CD14-positive monocyte (primary cell): ENCODE results near the gene PDLIM7. TPM values are rescaled to one million over a fixed set of nuclear protein-coding genes. Genes with fewer than 3 reads are reported as not detected.

Experiments
- DNase-seq, 3 donors: peaks; one replicate each; pipeline ENCODE4 v3.0.0-alpha.2; 2011 to 2022
- H2AFZ ChIP-seq: 2 replicates; pipeline ENCODE4 v1.6.0; 2012; ENCODE audit warnings: mild to moderate bottlenecking, low read depth, low read length, inconsistent platforms; ENCODE audit not compliant: insufficient read depth, poor library complexity, severe bottlenecking
- H3K27ac ChIP-seq, 2 donors: 1 replicate in 1 of 2; 2 replicates in 1 of 2; pipeline ENCODE4 v1.5.1; 2012 to 2013; ENCODE audit warnings: low read length in 2 of 2, control low read depth in 1 of 2, inconsistent platforms in 1 of 2, low read depth in 1 of 2, mild to moderate bottlenecking in 1 of 2
- H3K27me3 ChIP-seq, 2 donors: one replicate each; pipeline versions ENCODE4 v1.6.0 to v1.6.1; 2011 to 2013; ENCODE audit warnings: low read length in 2 of 2; ENCODE audit not compliant: control insufficient read depth in 2 of 2, insufficient read depth in 2 of 2
- H3K36me3 ChIP-seq, 2 donors: replicated peaks in 1 of 2; 1 replicate in 1 of 2; 2 replicates in 1 of 2; pipeline versions ENCODE4 v1.5.1 to v1.6.1; 2012 to 2013; ENCODE audit warnings: low read length in 2 of 2, control low read depth in 1 of 2, inconsistent platforms in 1 of 2, mild to moderate bottlenecking in 1 of 2; ENCODE audit not compliant: insufficient read depth in 2 of 2, control insufficient read depth in 1 of 2
- H3K4me1 ChIP-seq, 2 donors: 1 replicate in 1 of 2; 2 replicates in 1 of 2; pipeline versions ENCODE4 v1.5.1 to v1.6.1; 2012 to 2013; ENCODE audit warnings: low read length in 2 of 2, control low read depth in 1 of 2, inconsistent platforms in 1 of 2, mild to moderate bottlenecking in 1 of 2, moderate library complexity in 1 of 2; ENCODE audit not compliant: insufficient read depth in 2 of 2, control insufficient read depth in 1 of 2
- H3K4me2 ChIP-seq: replicated peaks from 2 replicates; pipeline ENCODE3; 2012; ENCODE audit warnings: low read length, moderate library complexity, mild to moderate bottlenecking; ENCODE audit not compliant: poor library complexity, severe bottlenecking; ENCODE audit errors: extremely low read depth
- H3K4me3 ChIP-seq, 3 experiments: fragments of 200-600 bp in 1 of 3; sonication (generic) in 1 of 3; replicated peaks in 1 of 3; 1 replicate in 2 of 3; 2 replicates in 1 of 3; pipeline ENCODE4 v1.5.1; 2011 to 2013; ENCODE audit warnings: low read length in 3 of 3, mild to moderate bottlenecking in 3 of 3, control low read depth in 2 of 3, low read depth in 2 of 3, inconsistent platforms in 1 of 3, moderate library complexity in 1 of 3
- H3K79me2 ChIP-seq: 2 replicates; pipeline ENCODE4 v1.6.0; 2012; ENCODE audit warnings: mild to moderate bottlenecking, control low read depth, inconsistent platforms, low read length, moderate library complexity; ENCODE audit not compliant: insufficient read depth
- H3K9ac ChIP-seq: 2 replicates; pipeline ENCODE4 v1.6.0; 2017; ENCODE audit warnings: low read length, mild to moderate bottlenecking; ENCODE audit not compliant: insufficient read depth, poor library complexity, severe bottlenecking
- H3K9me3 ChIP-seq, 2 donors: replicated peaks in 1 of 2; 1 replicate in 1 of 2; 2 replicates in 1 of 2; pipeline versions ENCODE4 v1.5.1 to v1.6.1; 2012 to 2013; ENCODE audit warnings: low read length in 2 of 2, control low read depth in 1 of 2; ENCODE audit not compliant: control insufficient read depth in 1 of 2, insufficient read depth in 1 of 2
- H4K20me1 ChIP-seq: 2 replicates; pipeline ENCODE4 v1.6.0; 2012; ENCODE audit warnings: mild to moderate bottlenecking, low read length, control low read depth, moderate library complexity; ENCODE audit not compliant: insufficient read depth
- H3K27ac Mint-ChIP-seq, 7 donors: one replicate each; pipeline ENCODE4 v1.8.0; 2020; ENCODE audit warnings: mild to moderate bottlenecking in 7 of 7, mixed read lengths in 7 of 7, moderate library complexity in 6 of 7, inconsistent platforms in 2 of 7
- H3K27me3 Mint-ChIP-seq, 3 donors: one replicate each; pipeline ENCODE4 v1.8.0; 2021 to 2022; ENCODE audit warnings: low read depth in 3 of 3, mild to moderate bottlenecking in 3 of 3, mixed read lengths in 3 of 3, moderate library complexity in 3 of 3, inconsistent platforms in 1 of 3
- H3K36me3 Mint-ChIP-seq, 2 donors: one replicate each; pipeline ENCODE4 v1.8.0; 2020; ENCODE audit warnings: mixed read lengths in 2 of 2, inconsistent platforms in 1 of 2, mild to moderate bottlenecking in 1 of 2
- H3K4me1 Mint-ChIP-seq: one replicate; pipeline ENCODE4 v1.8.0; 2020; ENCODE audit warnings: mild to moderate bottlenecking, mixed read lengths
- H3K4me3 Mint-ChIP-seq, 2 donors: one replicate each; pipeline ENCODE4 v1.8.0; 2020; ENCODE audit warnings: mild to moderate bottlenecking in 2 of 2, mixed read lengths in 2 of 2, moderate library complexity in 1 of 2
- H3K9me3 Mint-ChIP-seq, 7 donors: one replicate each; pipeline ENCODE4 v1.8.0; 2020 to 2022; ENCODE audit warnings: mixed read lengths in 7 of 7, mild to moderate bottlenecking in 6 of 7, moderate library complexity in 6 of 7, inconsistent platforms in 2 of 7
- WGBS: methylation state at CpG from one replicate; pipeline ENCODE4 v1.1.5; 2013; ENCODE audit warnings: missing lambda C conversion rate; ENCODE audit not compliant: insufficient coverage; 5-methylcytosine and 5-hydroxymethylcytosine counted together
- intact Hi-C, 2 donors: fragments of 100-400 bp; cut with micrococcal nuclease; formaldehyde crosslinking; loops; one replicate each; pipeline versions ENCODE4 v1.15.0 to v1.15.1; 2023
- polyA plus RNA-seq, 3 donors: library from polyadenylated mRNA; depleted of rRNA in 1 of 3; unstranded in 2 of 3; stranded (reverse) in 1 of 3; fragments of 300-500 nt in 2 of 3; fragments of >200 nt in 1 of 3; fragmentation: Illumina TruSeq in 2 of 3; gene quantifications; 1 replicate in 2 of 3; 2 replicates in 1 of 3; pipeline ENCODE4 v1.2.3, GENCODE V29; 2012 to 2021
- TF ChIP-seq, protein P1 (sequence below): fragments of 200-600 bp; IDR thresholded peaks from one replicate; pipeline ENCODE4 v1.8.0; 2022; ENCODE audit warnings: antibody characterized with exemption, mild to moderate bottlenecking

The PDLIM7 gene
- polyA plus RNA-seq, 3 donors: 21.6 to 126 (median 27.2) TPM

DNA sequence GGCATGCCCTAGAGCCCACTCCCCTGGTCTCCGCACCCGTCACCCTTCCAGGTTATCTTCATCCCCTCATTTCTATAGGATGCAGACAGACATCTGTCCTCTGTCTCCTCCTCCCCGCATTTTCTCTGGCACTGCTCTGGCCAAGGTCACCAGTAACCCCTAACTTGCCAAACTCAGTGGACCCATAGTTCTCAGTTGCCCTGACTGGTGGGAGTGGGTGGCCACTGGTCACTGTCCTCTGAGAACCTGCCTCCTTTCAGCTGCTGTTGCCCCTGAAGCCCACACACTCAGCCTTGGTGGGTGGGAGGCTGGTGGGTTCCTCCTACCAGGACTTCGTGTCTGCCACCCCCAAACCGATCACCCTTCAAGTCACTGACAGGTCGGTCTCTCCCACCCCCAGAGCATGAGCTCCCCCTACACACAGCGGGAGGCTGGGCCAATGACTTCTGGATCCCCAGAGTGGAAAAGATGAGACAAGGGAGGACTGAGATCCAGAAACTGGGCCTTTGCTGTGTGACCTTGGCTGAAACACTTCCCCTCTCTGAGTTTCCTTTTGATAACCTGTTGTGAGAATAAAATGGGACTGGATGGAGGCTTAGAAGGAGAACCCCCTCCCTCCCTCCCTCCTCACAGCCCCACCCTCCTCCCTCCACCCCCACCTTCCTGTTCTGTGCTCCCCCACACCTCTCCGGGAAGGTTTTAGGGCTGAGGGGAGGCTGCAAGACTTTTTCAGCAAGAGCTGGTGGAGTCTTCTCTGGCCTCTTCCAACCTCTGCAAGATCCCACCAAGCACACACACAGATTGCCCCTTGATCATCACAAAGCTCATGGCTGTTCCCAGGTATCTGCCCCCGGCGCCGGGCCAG lies 21.6 kb downstream of the PDLIM7 start:
- H3K4me1 Mint-ChIP-seq: peaks cover 75% of the 10 kb centered on the region
- Histone ChIP-seq H3K4me1 (peaks cover 53 to 77% of the 10 kb centered on the region in 2 donors), H3K4me3 (no peak overlapping the region), H3K79me2 (no peaks in the 10 kb centered on the region), H3K9ac (no peak overlapping the region), H3K36me3 (no peaks in the 10 kb centered on the region), H3K27me3 (peaks cover 18 to 42% of the 10 kb centered on the region in 2 donors), H2AFZ (no peak overlapping the region), H3K27ac (no peak overlapping the region), H4K20me1 (peaks cover 31% of the 10 kb centered on the region), H3K9me3 (peaks cover 0 to 11% of the 10 kb centered on the region in 2 donors), H3K4me2 (no peak overlapping the region)
- WGBS: 92% methylated on average over 2 of the region's 11 CpGs
- intact Hi-C loops: no loop called here
- H3K36me3 Mint-ChIP-seq: peaks cover 12 to 13% of the 10 kb centered on the region in 2 donors
- TF ChIP-seq, protein P1, sequence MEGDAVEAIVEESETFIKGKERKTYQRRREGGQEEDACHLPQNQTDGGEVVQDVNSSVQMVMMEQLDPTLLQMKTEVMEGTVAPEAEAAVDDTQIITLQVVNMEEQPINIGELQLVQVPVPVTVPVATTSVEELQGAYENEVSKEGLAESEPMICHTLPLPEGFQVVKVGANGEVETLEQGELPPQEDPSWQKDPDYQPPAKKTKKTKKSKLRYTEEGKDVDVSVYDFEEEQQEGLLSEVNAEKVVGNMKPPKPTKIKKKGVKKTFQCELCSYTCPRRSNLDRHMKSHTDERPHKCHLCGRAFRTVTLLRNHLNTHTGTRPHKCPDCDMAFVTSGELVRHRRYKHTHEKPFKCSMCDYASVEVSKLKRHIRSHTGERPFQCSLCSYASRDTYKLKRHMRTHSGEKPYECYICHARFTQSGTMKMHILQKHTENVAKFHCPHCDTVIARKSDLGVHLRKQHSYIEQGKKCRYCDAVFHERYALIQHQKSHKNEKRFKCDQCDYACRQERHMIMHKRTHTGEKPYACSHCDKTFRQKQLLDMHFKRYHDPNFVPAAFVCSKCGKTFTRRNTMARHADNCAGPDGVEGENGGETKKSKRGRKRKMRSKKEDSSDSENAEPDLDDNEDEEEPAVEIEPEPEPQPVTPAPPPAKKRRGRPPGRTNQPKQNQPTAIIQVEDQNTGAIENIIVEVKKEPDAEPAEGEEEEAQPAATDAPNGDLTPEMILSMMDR: no peak
- DNase-seq: no peak
- H3K27me3 Mint-ChIP-seq: peaks cover 43 to 59% (median 51%) of the 10 kb centered on the region in 3 donors
- peak overlapping the region in 1 of 2 donors; percentile 86 for H3K4me3 Mint-ChIP-seq
- peak overlapping the region in 1 of 7 donors; percentile 59 for H3K27ac Mint-ChIP-seq
- peaks cover 0 to 19% (median 4%) of the 10 kb centered on the region in 7 donors for H3K9me3 Mint-ChIP-seq

DNA sequence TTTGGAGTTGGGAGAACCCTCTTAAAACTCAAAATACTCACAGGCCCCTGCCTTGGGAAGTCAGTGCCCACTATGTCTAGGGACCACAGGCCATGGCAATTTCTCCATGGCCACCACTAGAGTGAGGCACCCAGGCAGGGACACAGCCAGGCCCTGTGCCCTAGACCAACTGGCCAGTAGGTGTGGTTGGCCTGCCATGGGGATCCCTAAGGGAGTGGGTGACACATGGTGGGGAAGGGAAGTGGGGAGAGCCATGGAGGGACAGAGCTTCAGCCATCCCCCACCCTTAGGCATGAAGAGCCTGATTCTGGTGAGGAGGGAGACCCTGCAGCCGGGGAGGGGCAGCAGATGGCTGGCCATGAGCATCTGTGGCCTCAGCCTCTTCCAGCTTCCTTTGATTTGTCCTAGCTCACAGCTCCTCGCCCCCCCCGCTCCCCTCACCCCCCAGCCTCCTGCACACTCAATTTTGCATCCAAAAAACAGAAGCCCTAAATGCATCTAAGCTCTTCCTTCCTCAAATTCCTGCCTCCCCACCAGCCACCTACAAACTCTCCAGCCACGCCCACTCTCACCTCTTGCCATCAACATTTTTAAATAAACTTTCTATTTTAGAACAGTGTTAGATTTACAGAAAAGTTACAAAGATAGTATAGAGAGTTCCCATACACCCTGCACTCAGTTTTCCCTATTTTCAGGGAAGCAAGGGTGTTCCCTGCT lies 22.4 kb downstream of the PDLIM7 start:
- intact Hi-C loops: no loop called here
- Histone ChIP-seq H3K9me3 (peaks cover 0 to 11% of the 10 kb centered on the region in 2 donors), H3K4me2 (no peak overlapping the region), H2AFZ (no peak overlapping the region), H3K27ac (no peak overlapping the region), H4K20me1 (peaks cover 31% of the 10 kb centered on the region), H3K4me3 (no peak overlapping the region), H3K9ac (no peak overlapping the region), H3K79me2 (no peaks in the 10 kb centered on the region), H3K27me3 (peaks cover 18 to 50% of the 10 kb centered on the region in 2 donors), H3K36me3 (no peaks in the 10 kb centered on the region), H3K4me1 (peaks cover 47 to 71% of the 10 kb centered on the region in 2 donors)
- Mint-ChIP-seq H3K36me3 (peaks cover 13 to 14% of the 10 kb centered on the region in 2 donors), H3K4me3 (peak overlapping the region in 1 of 2 donors; percentile 86), H3K9me3 (peaks cover 0 to 19% (median 4%) of the 10 kb centered on the region in 7 donors), H3K27ac (no peak overlapping the region), H3K27me3 (peaks cover 51 to 66% (median 59%) of the 10 kb centered on the region in 3 donors), H3K4me1 (peaks cover 72% of the 10 kb centered on the region)
- peak in 1 of 3 donors; percentile 33 for DNase-seq
- TF ChIP-seq, protein P1: no peak
- WGBS: 0% methylated on average over 2 of the region's 4 CpGs
